GM18873 (cell line): ENCODE measurements around the gene JAKMIP2.

Experiments
- ATAC-seq: cut with Tn5 transposase; IDR thresholded peaks from one replicate; pipeline ENCODE4 v1.9.1; 2021; ENCODE audit warnings: mild to moderate bottlenecking, moderate library complexity, moderate number of reproducible peaks; ENCODE audit not compliant: unreplicated experiment, low FRiP score

Gene JAKMIP2

GRCh38 chr5:147789820-147790219 is 7.3 kb upstream of the JAKMIP2 start:
- ATAC-seq: no peak

DNA sequence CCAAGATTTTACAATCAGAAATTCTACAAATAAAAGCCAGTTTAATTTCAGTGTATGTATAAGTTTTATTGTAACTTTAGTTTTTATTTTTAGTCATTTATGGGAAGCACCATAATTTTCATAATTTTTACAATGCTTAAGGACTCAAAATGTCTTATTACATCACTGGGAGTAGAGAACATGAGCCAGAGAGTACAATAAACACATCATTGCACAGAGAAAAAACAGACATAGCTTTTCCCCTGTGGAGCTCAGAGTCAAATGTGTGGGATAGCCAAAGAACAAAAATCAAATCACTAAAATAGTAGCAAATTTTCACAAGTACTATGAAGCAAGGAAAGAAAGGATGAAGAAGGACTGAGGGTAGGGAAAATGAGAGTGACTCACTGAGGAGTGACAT is 5.5 kb upstream of the JAKMIP2 start:
- ATAC-seq: no peak

DNA sequence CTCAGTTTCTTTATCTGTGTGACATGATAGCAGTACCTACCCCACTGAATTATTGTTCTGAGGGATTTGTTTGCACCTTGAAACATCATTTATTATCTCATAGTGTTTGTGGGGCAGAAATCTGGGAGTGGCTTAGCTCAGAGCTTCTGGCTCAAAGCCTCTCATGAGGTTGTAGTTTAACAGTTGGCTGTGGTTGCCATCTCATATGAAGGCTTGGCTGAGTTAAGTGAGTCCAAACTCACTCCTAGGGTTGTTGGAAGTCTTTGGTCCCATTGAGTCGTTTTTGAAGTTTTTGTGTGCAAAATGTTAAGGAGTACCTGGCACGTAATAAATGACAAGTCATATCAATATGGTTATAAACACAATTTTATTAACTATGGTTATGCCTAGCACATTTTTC is 3.6 kb upstream of the JAKMIP2 start:
- ATAC-seq: no peak

- no peak for ATAC-seq
Observed at GRCh38 chr5:147784146-147784987, 1.8 kb upstream of the JAKMIP2 start.

DNA sequence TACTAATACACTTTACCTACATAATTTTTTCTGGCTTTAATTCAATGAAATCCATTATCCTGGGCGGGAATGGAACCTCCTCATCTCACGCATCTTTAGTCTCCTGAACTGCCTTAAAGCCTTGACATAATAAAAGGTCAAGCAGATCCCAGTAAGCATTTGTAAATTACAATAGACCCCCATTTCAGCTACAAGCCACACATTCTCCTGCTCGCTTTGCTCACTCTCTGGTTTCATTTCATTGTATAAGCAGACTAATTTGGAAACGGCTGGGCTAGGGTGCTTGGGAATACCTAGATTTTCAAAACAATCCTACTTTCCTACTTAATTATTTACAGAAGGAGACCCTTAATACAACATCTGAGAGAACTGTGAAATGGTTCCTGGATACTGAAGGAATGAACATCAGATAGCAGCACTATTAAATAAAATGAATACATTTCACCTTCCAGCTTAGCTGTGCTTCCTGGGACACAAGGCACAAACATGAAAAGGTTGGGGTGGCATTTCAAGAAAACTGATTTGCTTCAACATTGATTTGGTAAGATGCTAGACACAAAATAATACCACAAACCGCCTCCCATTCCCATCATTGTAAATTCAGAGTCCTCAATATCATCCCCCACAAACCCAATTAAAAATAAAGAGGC is 1.5 kb downstream of the JAKMIP2 start:
- ATAC-seq: no peak

DNA sequence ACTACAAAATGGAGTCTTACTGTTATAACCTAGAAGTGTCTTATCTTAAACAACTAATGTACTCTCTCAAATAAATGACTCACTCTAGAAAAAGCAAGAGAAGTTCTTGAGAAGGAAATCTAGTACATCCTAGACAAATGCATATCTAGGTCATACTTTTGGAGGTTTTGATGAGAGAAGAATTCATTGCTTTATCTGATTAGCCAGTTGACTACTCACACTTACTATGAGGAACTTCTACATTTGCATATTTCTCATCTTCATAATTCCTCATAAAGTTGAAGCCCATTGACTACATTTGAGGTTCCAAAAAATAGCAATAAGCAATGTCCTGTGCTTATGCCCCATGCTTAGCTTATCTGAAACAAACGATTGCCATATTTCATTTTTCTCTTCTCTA is 2.8 kb downstream of the JAKMIP2 start:
- no peak for ATAC-seq

DNA sequence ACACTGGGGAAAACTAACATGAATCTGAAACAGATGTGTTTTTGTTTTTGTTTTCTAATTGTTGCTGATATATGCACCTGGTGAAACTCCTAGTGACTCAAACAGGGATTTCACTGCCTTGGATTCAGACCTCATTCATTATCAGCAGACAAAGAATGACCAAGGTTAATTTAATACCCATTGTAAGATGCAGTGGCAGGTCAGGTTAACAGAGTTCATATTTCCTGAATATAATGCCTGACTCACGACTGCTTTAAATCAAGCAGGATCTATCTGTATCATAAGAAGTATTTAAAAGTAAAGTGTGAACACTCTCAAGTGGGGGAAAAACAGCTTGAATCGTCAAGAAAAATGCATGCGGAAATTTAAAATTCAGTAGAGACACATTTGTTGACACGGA is 5.5 kb downstream of the JAKMIP2 start:
- no peak for ATAC-seq

DNA sequence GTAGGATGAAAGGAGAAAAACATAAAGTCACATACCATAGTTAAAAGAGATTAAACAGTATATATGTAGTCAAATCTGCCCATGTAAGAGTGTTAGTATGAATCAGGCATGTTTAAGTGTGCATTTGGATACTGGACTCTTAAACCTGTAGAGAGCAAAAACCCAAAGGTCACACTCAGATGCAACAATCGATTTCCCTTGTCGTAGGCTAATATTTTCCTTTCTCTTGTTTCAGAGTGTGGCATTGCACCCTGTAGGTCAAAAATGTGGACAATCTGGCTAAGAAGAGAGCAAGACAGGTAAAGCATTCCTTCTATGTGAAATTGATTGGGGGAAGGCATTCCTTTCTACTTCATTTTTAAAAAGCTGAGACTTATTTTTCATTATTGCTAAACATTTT is 8.9 kb downstream of the JAKMIP2 start:
- no peak for ATAC-seq

DNA sequence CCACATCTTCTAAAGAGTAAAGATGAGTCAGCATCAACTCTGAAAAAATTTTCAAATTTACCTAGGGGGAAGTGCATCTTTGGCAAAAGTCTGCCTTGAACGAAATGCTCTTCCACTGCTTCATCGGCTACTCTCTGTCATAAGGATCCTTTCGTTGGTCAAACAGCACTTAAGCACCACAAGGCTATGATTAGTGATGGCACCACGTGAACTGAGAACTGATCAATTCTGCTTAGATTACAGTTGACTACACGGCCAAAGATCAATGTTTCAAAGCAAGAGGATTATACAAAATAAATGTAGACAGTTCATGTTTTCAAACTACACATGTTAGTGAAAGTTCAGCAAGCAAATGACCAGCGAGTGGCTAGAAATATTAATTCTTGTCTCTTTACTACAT is 9.4 kb downstream of the JAKMIP2 start:
- ATAC-seq: no peak

DNA sequence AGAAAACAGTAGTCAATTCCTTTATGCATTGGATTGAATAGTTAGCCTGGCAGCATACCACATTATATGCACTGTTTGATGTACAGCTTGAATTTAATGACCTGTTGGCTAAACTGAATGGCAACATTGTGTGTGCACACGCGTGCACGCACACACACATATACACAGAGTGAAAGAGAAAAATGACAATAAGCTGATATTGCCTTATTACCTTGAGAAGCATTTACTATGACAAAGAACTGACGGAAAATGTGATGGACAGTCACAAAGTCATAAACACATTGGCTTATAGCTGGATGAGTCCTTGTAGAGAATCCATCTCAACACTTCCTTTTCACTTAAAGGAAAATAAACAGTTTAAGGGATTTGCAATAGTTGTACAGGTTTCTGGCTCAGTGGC is 15.5 kb downstream of the JAKMIP2 start:
- ATAC-seq: no peak

DNA sequence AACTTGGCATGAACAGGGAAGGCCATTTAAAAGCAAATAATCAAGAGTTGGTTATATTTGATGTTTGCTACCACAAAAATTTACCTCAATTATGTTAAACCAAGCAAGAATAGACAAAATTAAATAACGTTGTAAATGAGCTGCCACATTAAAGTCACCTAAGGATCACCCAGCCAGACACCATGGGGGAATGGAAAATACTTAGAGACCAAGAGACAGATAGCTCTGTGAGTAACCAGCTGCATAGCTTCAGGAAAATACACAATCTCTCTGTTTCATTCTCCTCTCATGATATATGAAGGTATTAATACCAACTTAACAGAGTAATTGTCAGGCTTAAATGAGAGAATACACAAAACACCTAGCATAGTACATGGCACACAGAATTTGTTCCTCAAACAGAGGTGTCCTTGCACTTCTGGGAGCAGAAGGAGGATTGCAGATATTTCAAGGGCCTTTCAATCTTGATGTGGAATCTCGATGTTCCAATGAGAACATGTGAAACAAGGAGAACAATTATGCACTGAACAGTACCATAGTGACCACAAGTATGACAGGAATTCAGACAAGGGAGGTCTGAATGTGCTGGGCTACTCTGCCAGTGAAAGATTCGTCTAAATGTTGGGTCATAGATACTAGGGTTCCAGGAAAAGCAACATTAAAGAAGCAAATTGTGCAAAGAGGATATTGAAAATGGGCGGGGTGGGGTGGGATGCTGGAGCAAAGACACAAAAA is 18.6 kb downstream of the JAKMIP2 start:
- ATAC-seq: no peak

DNA sequence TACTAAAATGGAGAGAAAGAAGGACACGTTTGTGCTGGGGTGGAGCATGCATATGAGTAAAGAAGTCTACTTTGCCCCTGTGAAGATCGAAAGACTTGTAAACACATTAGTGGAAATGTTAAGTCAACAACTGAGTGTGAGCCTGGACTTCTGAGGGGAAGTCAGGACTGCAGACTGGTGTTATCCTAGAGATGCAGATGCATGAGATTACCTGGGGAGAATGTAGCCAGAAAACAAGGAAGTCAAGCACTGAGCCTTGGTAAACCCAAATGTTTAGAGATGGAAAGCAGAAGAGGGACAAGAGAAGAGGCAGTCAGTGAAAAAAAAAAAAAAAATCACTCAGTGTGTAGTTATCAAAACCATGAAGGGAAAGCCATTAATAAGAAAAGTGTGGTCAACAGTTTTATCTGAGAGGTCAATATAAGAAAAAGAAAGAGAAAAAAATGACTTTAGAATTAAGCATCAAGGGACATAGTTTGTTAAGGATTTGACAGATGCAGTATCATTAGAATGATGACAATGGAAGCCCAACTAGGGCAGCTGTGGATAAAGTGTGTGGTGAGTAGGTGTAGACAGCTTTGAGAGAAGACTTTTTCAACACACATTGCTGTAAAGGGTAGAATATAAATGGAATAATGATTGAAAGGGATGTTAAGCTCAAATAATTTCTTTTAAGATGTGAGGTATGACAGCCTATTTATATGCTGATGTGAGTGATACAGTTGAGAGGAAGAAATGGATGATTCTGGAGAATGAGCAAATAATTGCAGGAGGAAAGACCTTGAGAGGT is 22.2 kb downstream of the JAKMIP2 start:
- no peak for ATAC-seq

- no peak for ATAC-seq
Observed at GRCh38 chr5:147759441-147759840, 23.1 kb downstream of the JAKMIP2 start.

DNA sequence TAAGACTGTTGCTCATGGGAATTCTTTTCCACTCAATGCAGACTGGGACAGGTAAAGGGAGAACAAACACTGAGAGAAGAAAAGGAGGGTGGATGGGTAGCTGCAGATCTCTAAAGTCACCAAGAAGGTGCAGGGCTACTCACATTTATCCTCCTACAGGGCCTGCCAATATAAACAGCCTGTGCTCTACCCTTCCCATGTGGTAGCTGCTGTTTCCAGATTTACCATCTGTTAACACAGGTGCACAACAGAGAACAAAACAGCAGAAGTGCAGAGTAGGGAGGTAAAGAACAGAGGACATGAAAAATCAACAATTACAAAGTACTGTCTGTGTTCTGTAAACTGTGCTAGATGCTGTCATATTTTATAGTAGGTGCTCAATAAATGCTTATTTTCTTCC is 26.0 kb downstream of the JAKMIP2 start:
- ATAC-seq: no peak

GRCh38 chr5:147754372-147755122 is 28.0 kb downstream of the JAKMIP2 start:
- no peak for ATAC-seq

DNA sequence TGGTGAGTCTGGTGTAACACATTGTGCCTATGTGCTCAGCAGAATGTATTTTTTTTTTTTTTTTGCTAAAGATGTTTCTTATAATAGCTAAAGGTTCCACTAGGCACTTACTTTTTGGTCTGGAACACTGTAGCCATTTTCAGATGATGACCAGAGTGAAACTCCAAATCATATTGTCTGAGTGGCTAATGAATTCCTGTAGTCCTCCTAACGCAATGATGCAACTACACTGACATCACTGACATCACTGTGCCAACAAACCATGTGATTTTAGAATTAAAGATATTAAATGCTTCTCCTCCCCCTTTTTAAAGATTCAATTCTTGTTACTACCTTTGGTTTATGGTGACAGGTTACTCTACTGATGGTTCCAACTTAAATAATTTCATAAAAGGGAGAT is 28.8 kb downstream of the JAKMIP2 start:
- no peak for ATAC-seq

DNA sequence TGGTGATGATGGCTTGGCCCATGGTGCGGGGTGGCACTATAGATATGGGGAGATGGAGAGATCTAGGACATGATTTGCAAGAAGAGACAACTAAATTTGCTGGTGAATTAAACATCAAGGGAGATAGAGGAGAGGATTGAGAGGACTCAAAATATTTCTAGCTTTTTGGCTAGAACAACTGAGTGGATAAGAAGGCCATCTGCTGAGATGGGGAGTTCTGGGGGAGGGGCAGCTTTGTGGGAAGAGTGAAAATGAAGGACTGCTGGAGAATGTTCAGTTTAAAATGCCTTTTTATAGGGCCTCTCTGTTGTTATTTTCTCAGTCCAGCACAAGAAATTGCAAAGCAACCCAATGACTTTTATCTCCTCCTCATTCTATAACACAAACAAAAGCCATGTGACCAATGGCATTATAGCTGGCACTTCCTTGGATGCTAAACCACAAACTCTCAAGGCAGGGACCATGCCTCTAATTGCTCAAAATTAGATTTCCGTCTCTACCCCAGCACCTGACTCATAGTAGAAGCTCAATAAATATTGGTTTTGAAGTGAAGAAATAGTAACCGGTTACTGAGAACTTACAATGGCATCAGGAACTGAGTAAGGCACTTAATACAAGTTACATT is 29.8 kb downstream of the JAKMIP2 start:
- no peak for ATAC-seq

DNA sequence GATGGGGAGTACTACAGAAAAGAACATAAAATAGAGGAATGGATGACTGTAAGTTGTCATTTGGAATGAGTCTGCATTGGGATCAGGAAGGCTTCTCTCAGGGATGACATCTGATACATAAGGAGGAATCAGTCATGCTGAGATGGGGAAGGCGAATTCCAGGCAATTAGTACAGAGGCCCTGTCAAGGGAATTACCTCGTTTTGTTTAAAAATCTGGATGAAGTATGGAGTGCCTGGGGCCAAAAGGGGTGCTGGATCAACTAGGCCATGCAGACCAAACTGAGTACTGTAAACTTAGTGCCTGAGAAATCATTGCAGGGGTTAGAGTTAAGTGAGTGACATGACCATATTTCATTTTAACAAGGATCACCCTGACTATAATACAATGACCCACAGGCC is 30.5 kb downstream of the JAKMIP2 start:
- ATAC-seq: no peak

DNA sequence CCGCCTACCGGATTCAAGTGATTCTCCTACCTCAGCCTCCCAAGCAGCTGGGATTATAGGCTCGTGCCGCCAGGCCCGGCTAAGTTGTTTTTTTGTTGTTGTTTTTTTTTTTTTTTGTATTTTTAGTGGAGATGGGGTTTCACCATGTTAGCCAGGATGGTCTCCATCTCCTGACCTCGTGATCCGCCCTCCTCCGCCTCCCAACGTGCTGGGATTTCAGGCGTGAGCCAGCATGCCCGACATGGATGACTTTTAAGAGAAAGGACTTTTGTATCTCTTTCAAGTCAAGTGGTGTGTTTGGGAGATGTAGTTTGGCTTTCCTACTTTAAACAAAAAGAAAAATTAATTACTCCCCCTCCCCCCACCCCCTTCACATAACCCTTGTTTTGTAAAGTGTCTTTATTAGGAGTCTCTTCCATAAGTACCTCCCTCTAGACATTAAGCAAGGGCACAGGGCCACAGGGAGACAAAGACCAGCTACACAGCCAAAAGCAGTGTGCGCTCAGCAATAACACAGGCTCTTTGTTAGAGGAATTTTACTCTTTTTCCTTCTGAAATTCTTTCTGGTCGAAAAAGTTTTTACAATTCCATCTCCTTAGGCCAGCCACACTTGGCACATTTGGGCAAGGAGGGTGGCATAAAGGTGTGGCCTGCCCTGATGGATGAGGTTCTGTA is 31.2 kb downstream of the JAKMIP2 start:
- no peak for ATAC-seq
